Measurements from ENCODE around the gene FFAR2.
"Not testable (repeated sequence)": the region's sequence is repeated elsewhere in the genome, so short reads cannot be mapped to it uniquely, and the experiment has no call there.

FFAR2 gene

DNA sequence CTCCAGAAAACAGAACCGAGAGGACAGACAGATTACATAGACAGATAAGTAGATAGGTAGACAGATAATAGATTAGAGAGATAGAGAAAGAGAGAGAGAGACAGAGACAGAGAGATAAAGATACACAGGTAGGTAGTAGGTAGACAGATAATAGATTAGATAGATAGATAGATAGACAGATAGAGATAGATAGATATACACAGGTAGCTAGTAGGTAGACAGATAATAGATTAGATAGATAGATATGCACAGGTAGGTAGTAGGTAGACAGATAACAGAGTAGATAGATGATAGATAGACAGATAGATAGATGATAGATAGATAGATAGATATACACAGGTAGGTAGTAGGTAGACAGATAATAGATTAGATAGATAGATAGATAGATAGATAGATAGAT, 10.1 kb downstream of the FFAR2 start:
- DNase-seq = no peak

DNA sequence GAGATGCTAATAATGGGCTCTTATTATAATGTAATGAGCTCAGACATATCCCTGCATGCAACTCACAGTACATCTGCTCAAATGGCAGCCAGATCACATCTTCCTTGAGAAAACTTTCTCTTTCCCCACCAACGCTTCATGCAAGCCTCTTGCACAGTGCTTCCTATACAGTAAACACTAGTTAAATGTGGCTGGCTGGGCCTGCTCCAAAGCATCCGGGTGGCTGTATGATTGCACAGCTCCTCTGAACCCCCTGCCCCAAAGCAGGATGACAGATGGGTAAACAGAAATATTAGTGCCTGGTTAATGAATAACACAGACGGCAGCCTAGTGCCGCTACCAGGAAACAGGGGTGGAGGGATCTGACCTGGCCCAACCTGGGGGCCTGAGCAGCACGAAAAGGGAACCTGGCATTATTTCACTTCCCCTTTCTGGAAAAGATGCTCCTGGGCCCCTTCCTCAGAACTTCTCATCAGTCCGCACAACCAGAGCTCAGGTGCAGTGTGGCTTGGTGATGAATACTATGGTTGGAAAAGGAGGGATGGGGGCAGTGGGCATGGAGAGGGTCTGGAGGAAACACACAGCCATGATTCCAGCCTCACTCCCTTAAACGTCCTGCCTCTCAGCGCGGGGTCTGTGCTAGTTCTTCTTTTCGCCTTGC, 10.8 kb downstream of the FFAR2 start:
- peak; percentile 51 for DNase-seq

DNA sequence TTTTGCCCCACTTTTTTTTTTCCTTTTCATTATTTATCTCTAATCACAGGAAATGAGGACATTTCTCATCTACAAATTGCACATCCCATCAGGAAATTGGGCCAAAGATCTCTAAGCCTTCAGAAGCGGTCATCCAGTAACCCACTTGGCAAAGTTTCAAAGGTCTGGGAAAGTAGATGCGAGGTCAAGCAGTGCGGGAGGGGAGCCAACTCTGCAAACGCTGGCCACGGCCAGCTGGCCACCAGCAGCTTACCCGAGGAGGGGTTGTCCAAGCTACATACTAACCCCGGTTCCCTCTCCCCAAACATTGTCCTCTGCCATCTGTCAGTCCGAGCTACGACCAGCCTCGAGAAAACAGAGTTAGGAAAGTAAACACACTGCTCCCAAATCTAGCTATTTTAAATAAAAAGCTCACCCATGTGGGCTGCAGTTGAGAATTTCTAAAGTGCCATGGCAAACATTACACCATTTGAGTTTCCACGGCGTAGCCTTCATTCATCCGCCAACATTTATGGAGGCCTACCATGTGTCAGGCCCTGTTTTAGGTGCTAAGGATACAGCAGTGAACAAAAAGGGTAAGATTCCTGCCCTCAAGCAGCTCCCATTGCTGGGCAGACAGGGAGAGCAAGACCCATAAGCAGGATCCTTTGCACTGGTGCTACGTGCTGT, 11.5 kb downstream of the FFAR2 start:
- no peak for DNase-seq

DNA sequence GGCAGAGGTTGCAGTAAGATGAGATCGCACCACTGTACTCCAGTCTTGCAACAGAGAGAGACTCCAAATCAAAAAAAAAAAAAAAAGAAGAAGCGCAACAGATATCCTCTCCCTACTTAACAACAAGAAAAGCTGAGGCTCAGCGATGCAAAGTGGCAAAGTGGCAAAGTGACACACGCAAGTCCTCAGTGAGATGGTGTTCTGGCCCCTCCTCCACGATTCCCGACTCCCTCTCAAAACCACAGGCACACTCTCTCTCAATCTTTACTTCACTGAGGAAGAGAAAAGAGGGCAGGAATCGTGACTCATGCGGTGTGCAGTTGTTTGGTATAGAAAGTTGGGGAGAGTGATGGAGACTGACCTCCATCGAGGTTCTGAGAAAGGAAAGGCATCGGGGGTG, 12.6 kb downstream of the FFAR2 start:
- no peak for DNase-seq

DNA sequence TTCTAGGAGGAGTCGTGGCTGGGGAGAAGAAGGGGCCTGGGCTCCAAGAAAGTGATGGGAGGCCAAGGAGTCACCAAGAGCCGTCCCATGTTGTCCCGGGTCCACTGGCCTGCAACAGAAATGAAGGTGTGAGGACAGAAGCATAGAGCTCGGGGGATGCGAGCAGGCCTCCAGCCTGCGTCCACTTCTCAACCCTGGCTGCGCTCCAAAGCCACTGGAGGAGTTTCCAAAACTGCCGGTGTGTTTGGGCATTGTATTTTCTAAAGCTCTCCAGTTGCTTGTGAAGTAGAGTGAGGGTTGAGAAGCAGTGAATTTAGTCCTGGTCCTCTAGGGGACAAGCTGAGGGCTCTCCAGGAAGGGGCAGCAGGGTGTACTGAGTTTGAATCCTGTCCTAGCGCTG, 13.0 kb downstream of the FFAR2 start:
- DNase-seq = no peak

DNA sequence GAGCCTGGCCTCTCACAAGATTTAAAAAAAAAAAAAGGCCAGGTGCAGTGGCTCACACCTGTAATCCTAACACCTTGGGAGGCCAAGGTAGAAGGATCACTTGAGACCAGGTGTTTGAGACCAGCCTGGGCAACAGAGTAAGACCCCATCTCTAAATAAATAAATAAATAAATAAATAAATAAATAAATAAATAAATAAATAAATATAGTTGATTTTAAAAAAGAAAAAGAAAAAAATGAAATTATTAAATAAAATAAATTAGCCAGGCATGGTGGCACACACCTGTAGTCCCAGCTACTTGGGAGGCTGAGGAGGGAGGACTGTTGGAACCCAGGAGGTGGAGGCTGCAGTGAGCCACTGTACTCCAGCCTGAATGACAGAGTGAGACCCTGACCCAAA, 13.7 kb downstream of the FFAR2 start:
- DNase-seq = not testable (repeated sequence)

DNA sequence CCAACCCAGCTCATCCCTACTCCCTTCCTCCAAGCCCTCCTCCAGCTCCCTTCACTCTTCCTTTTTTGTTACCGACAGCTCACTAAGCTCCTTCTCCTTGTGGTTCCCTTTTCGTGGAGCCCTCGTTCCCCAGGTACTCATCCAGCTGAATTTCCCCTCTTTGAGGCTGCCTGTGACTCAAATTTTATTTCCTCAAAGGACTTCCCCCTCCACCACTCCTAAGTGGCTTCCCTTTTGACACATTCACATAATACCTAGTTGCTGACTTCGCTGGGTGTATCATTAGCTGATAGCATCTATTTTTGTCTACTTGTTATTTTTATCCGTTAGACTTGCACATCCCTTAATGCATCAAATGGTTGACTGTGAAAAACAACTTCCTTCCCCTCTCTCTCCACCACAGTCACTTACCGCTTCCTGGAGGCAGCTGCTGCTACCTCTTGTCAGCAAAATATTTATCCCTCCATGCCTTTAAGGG, 14.5 kb downstream of the FFAR2 start:
- peak; percentile 79 for DNase-seq

DNA sequence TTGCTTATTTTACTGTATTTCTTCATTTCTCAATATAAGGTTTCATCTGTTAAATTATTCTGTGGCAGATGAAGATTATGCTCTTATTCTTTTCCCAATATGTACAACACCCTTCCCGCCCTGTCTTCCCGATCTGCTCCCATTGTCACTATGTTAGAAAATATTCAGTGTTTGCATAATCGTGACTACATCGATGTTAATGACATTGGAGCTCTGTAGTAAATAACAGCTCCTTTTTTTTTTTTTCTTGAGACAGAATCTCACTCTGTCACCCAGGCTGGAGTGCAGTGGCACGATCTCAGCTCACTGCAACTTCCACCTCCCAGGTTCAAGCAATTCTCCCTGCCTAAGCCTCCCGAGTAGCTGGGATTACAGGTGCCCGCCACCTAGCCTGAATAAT, 14.9 kb downstream of the FFAR2 start:
- DNase-seq = not testable (repeated sequence)

DNA sequence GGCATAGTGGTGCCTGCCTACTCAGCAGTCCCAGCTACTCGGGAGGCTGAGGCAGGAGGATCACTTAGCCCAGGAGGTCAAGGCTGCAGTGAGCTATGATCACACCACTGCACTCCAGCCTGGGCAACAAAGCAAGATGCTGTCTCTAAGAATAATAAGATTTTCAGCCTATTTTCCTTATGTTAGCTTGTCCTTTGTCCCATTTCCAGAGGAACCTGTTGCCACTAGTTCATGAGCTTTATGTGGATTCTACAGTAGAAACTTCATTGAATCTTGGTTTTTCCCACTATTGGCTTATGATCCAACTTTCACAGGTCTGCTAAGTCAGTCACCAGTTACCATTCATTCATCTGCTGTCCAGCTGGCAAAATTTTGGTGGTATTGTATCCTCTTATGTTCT, 18.2 kb downstream of the FFAR2 start:
- no peak for DNase-seq

DNA sequence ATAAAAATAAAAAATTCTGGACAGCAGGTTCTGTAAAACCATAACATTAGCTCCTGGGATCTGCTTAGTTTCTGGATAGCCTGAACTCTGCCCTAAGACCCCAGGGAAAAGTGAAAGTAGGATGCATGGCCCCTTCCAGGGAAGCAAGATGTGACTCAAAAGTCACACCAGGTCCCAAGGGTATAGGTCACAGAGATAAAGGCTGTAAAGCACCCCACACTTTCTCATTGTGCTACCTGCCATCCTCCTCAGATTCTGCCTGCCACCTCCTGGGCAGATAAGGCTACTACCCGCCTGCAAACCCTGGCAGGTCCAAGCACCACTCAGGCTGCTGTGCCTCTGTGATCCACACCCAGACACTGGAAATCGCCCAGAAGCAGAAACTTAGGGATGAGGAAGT, 20.6 kb downstream of the FFAR2 start:
- peak; percentile 82 for DNase-seq

DNA sequence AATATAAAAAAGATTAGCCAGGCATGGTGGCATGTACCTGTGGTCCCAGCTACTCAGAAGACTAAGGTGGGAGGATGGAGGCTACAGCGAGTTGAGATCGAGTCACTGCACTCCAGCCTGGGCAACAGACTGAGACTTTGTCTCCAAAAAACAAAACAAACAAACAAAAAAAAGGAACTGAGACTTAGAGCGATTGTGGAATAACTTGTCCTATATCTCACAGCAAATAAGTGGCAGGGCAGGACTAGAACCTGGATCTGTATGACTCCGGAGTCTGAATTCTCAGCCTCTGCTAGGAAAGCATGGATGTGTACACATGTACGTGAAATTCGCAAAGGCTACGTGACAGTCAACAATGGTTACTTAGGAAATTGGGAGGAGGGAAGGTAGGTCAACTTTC, 22.1 kb downstream of the FFAR2 start:
- DNase-seq = no peak

DNA sequence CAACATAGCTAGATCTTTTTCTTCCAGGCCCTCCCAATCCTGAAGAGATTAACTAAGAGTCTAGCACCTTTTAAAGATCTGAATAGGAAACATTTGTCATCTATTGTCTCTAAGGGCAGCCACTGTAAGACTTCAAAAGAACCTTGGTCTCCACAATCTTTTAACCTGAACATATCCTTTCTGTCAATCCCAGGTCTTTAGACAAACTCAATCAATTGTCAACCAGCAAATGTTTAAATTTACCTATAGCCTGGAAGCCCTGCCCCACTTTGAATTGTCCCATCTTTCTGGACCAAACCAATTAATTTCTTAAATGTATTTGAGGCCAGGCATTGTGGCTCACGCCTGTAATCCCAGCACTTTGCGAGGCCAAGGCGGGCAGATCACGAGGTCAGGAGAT, 23.0 kb downstream of the FFAR2 start:
- not testable (repeated sequence) for DNase-seq

DNA sequence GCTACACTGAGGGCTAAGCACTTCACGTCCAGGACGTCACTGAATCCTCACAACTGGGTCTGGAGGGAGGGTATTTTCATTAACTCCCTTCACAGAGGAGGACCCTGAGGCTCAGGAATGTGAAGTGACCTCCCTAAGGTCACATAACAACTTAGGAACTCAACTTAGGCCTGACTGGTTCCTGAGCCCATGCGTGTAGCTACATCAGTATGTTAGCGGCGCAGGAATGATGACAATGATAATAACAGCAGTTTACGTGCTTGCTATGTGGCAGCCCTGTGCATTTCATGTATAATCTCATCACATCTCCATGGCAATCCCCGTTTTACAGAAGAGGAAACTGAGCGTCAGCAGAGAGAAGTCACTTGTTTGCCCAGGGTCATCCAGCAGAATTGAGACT, 23.9 kb downstream of the FFAR2 start:
- DNase-seq = no peak

DNA sequence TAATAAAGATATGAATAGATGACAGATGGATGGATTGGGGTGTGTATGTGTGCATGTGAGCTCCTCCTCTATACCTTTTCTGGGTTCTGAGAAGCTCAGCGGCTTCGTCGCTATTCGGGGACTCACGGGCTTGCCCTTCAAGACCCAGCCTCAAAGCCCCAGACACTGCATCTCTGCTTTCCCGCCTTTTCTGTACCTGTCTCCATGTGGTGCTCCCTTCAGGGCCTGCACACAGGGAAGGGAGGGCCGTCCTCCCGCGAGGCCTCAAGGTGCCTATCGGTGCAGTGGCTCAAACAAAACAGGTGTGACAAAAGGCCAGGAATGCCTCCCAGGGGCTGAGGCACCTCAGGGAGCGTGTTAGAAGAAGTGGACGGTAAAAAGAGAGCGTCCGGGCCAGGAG, 26.0 kb downstream of the FFAR2 start:
- DNase-seq = no peak

DNA sequence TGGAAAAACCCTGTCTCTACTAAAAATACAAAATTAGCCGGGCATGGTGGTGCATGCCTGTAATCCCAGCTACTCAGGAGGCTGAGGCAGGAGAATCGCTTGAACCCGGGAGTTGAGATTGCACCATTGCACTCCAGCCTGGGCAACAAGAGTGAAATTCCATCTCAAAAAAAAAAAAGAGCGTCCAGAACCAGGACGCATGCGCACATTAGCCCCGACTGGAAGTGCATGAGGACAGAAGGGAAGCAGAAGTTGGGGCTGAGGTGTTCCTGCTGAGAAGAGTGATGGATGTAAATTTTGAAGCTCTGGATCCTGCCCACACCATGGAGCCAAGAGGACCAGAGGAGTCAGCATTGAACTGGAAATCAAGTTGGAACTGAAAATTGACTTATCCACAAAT, 26.5 kb downstream of the FFAR2 start:
- not testable (repeated sequence) for DNase-seq

DNA sequence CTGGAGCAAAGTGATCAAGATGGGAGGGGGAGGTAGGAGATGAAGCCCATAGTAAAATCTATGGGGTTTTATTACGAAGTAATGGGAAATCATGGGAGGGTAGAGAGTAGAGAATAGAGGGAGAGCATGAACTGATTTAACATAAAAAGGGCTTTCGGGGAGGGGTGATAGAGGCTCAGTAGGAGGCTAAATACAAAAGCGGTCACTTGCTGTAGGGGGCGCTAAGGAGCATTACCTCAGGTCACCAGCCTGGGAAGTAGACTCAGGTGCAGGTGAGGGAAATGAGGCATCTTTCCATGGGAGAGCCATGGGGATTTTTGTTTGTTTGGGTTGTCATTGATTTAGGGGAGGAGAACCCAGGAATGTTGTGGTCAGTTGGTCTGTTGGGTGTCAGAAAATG, 28.1 kb downstream of the FFAR2 start:
- peak; percentile 16 for DNase-seq

DNA sequence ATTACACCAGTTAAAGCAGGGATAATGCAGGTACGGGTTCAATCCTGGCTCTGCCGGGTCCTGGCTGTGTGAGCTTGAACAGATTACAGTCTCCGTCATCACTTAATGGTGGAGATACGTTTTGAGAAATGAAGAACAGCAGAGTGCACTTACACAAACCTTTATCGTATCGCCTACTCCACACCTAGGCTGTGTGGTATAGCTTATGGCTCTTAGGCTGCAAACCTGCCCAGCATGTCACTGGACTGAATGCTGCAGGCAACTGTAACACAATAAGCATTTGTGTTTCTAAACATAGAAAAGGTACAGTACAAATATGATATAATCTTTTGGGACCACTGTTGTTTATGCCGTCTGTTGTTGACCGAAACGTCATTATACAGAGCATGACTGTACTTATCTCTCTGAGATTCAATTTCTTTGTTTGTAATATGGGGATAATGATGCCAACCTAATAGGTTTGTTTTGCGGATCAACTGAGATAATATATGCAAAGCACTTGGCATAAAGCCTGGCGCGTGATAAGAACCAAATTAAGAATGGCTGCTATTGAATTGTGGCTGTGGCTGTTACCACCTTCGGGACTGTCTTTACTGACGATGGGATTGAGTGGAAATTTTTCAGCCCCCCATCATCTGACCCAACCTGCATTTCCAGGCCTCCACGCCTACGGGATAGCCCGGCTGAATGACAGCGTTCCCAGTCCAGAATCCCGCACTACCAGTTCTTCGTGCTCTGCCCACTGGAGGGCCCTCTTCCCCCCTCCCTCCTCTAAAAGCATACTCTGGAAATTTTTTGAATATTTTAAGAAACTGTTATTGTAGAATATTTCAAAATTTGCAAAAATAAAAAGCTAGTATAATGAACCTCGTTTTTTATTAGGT, 31.0 kb downstream of the FFAR2 start:
- DNase-seq = no peak

DNA sequence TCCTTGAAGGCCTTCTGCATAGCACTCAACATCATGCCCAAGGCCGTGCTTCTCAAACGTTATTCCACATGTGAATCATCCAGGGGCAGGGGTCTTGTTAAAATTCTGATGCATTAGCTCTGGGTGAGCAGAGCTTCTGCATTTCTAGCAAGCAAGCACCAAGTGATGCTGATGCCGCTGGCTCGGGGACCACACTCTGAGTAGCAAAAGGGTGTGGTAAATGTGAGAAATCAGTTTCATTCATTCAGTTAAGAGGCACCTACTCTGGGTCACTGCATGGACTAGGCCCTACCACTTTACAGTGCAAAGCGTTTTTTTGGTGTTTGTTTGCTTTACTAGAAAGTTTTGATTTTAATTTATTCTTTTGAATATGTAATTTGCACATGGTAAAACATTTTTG, 35.0 kb downstream of the FFAR2 start:
- DNase-seq = no peak

DNA sequence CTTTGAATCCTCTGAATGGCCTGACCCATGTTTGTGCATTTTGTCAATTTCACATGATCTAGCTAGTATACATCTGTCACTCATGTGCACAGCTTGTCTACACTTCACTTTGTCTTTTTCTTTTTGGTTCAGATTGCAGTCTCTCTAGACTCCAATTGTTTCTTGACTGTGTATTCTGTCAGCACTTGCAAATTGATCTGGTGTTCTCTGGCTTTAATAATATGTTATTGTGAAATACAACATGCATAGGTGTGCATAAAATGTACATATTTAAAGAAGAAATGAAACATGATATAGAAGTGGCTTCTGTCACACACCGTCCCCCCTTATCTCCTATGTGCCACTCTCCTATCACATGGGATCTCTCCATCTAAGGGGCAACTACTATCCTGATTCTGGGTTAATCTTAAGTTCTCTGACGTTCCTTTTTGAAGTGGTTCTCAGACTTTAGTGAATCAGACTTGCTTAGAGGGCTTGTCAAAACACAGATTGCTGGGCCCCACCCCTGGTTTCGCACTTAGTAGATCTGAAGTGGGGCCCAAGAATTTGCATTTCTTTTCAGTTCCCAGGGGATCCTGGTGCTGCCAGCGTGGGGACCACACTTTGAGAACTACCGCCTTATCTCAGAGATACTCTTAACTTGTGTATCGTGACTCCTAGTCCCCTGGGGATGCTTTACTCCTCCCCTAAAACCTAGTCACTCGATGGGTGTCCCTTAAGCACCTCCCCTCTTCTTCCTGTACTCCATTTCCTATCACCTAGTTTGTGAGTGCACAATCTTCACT, 36.4 kb downstream of the FFAR2 start:
- DNase-seq = no peak

DNA sequence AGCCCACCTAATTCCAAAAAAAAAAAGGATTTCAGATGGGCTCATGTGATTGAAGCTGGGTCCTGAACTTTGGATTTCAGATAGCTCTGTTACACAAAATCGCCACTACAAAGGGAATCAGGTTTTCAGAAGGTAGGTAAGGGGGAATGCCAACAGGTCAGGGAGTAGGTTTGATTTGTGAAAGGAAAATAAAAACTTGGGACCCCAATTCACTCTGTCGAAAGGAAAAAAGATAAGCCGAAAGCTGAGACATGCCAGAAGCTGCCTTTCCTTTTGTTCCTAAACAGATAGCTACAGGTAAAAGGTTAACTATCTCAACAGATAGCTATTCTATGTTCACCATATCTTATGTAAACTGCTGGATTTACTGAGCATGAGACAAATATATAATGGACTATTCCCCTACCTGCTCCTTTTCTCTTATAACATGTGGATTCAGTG, 38.2 kb downstream of the FFAR2 start:
- DNase-seq = no peak

DNA sequence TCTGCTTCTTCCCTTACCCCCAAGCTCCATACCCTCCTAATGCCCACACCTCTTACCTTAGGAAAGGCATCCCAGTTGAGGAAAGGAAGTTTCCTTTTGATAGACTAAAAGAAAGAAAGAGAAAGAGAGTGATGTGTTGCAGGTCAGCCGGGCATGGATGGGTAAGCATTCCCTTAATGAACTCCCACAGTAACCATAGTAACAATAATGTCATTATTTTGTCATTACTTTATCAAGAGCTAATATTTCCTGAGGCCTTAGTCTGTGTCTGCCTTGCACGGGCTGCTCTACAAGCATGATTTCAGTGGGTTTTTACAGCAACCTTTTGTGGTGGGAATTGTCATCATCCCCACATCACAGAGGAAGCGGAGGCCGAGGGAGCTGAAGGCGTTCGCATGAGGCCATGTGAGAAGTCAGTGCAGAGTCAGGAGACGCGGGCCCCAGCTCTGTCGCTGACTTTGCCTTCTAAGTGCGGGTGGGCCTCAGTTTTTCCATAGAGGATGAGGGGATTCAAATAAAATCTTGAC, 39.7 kb downstream of the FFAR2 start:
- DNase-seq = no peak

DNA sequence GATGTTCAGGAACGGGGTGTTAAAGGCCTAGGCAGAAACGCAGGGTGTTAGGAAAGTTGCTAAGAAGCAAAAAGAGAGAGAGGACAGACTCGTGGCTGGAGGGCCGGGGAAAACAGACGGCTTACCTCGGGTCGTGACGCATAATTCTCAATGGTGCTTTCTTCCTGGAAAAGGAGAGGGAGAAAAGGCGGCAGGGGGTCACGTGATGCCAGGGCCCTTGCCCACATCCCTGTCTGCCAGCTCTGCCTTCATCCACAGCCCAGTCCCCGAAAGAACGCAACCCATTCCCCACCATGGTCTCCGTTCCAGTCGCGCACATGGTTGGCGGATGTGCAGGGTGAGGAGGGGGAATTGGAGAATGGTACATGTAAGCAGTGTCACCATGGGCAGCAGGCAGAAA, 40.6 kb downstream of the FFAR2 start:
- no peak for DNase-seq

DNA sequence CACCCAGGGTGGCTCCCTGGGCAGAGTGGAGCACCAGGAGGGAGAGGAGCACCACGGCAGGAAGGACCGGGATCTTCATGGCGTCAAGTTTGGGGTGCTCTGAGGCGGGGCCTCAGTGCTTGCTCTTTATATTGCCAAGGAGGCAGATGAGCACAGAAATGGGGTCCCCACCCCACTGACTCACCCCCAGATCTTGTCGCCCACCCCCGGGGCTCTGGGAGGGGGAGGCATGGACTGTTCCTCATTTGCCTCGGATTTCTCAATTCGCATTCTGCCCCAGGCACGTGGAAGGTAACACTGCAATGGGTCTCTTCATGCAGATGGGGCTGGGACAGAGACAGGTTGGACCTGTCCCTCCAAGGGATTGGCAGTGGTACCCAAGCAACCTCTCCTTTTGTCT, 42.3 kb downstream of the FFAR2 start, which contains the start of gene KRTDAP:
Gene KRTDAP, minus strand, starts transcription at position 101 of the 400 bp plus-strand sequence. Its CDS starts 22 bp downstream, at position 79.
- no peak for DNase-seq
